Stomach (tissue), 9 donors: ENCODE results near the gene MCF2L2. TPM values are rescaled to one million over a fixed set of nuclear protein-coding genes. Genes with fewer than 3 reads are reported as not detected.
A peak's percentile ranks its signal among the peaks of the same experiment; 100 is the strongest.

Experiments
- DNase-seq, 2 donors: peaks; one replicate each; pipeline versions ENCODE4 v3.0.0 to v3.0.0-alpha.2; 2013 to 2019
- H3K27ac ChIP-seq, 5 donors: fragments of 200-600 bp in 4 of 5; sonication (generic) in 4 of 5; one replicate each; pipeline ENCODE4 v1.5.1; 2013 to 2019; ENCODE audit warnings: mild to moderate bottlenecking in 1 of 5, moderate library complexity in 1 of 5
- H3K27me3 ChIP-seq, 3 donors: fragments of 200-600 bp; sonication (generic); one replicate each; pipeline ENCODE4 v1.5.1; 2017 to 2019; ENCODE audit warnings: mixed run types in 1 of 3
- H3K36me3 ChIP-seq, 4 donors: fragments of 200-600 bp; sonication (generic); 1 replicate in 3 of 4; 2 replicates in 1 of 4; pipeline ENCODE4 v1.5.1; 2016 to 2019
- H3K4me1 ChIP-seq, 4 donors: fragments of 200-600 bp; sonication (generic); one replicate each; pipeline ENCODE4 v1.5.1; 2016 to 2019
- H3K4me3 ChIP-seq, 4 donors: fragments of 200-600 bp; sonication (generic) in 3 of 4; one replicate each; pipeline ENCODE4 v1.5.1; 2016 to 2019; ENCODE audit warnings: mild to moderate bottlenecking in 1 of 4
- H3K9me3 ChIP-seq, 4 donors: fragments of 200-600 bp; sonication (generic); one replicate each; pipeline ENCODE4 v1.5.1; 2016 to 2019
- CTCF ChIP-seq, 7 experiments: fragments of 450-650 bp in 4 of 7; fragments of 200-600 bp in 3 of 7; sonication (generic) in 3 of 7; IDR thresholded peaks; one replicate each; pipeline ENCODE4 v1.5.1; 2016 to 2019; ENCODE audit warnings: antibody characterized with exemption in 7 of 7, control low read depth in 2 of 7, mild to moderate bottlenecking in 1 of 7
- EP300 ChIP-seq: sonication (generic); formaldehyde crosslinking; IDR thresholded peaks from one replicate; pipeline ENCODE4 v1.6.1; 2017; ENCODE audit warnings: antibody characterized with exemption
- POLR2A ChIP-seq, 4 donors: fragments of 450-650 bp; IDR thresholded peaks; one replicate each; pipeline ENCODE4 v1.6.1; 2016; ENCODE audit warnings: antibody characterized with exemption in 4 of 4, control low read depth in 2 of 4, mild to moderate bottlenecking in 1 of 4, moderate library complexity in 1 of 4
- POLR2AphosphoS5 ChIP-seq, 3 donors: sonication (generic); formaldehyde crosslinking; IDR thresholded peaks; one replicate each; pipeline ENCODE4 v1.6.1; 2016; ENCODE audit warnings: antibody characterized with exemption in 3 of 3
- WGBS, 5 donors: extraction: QIAGEN DNeasy Blood & Tissue Kit in 3 of 5; methylation state at CpG; one replicate each; pipeline versions ENCODE4 v1.1.5 to v1.1.7; 2013 to 2018; 5-methylcytosine and 5-hydroxymethylcytosine counted together
- intact Hi-C: fragments of 100-400 bp; cut with DNase I; formaldehyde crosslinking; loops from one replicate; pipeline ENCODE4 v1.15.1; 2023; ENCODE audit warnings: low total_unique reads
- polyA plus RNA-seq, 3 donors: library from polyadenylated mRNA; stranded (reverse); fragments of 200-250 nt; gene quantifications; one replicate each; pipeline ENCODE4 v1.2.3, GENCODE V29; 2013
- total RNA-seq, 5 donors: library from RNA; depleted of rRNA; stranded (reverse); fragments of >200 nt; gene quantifications; one replicate each; pipeline versions ENCODE4 v1.1.0 to v1.2.3, GENCODE V29; 2014 to 2016
- donor health status: healthy with polysubstance abuse.
- donor health status: Bipolar disorder and iron deficiency.
- donor health status: healthy.

MCF2L2 gene
- total and polyA plus RNA-seq, 8 donors: 0.05 to 2.0 (median 0.22) TPM; not detected in 2

- no peaks in the 10 kb centered on the region for H3K9me3 ChIP-seq
- H3K4me1 ChIP-seq: peaks cover 8 to 24% (median 14%) of the 10 kb centered on the region in 4 donors
- DNase-seq: no peak
- no peaks in the 10 kb centered on the region for H3K36me3 ChIP-seq
- no peak overlapping the region for H3K4me3 ChIP-seq
- intact Hi-C loops: no loop called here
- TF ChIP-seq POLR2A (IDR thresholded peaks at IDR 0.05) (no peak), POLR2AphosphoS5 (IDR thresholded peaks at IDR 0.05) (no peak), CTCF (IDR thresholded peaks at IDR 0.05) (no peak), EP300 (no peak)
- H3K27me3 ChIP-seq: no peaks in the 10 kb centered on the region
- peak overlapping the region in 2 of 5 donors; percentile 78 to 81 for H3K27ac ChIP-seq
- WGBS, 5 donors: 73 to 88% (median 84%) methylated on average over 3 of the region's 3 CpGs
Measured at GRCh38 chr3:183284570-183284969, 143.8 kb downstream of the MCF2L2 start.

GRCh38 chr3:183283886-183284285 is 144.5 kb downstream of the MCF2L2 start:
- no peak for DNase-seq
- 64 to 81% (median 75%) methylated on average over 2 of the region's 2 CpGs for WGBS, 5 donors
- TF ChIP-seq CTCF (IDR thresholded peaks at IDR 0.05) (no peak), POLR2AphosphoS5 (IDR thresholded peaks at IDR 0.05) (no peak), POLR2A (IDR thresholded peaks at IDR 0.05) (no peak), EP300 (no peak)

GRCh38 chr3:183281126-183281797 is 147.2 kb downstream of the MCF2L2 start:
- no peak for TF ChIP-seq CTCF (IDR thresholded peaks at IDR 0.05)
- no peak for TF ChIP-seq POLR2AphosphoS5 (IDR thresholded peaks at IDR 0.05)
- TF ChIP-seq POLR2A (IDR thresholded peaks at IDR 0.05): no peak
- no peak for TF ChIP-seq EP300
- Histone ChIP-seq H3K4me3 (no peak overlapping the region), H3K9me3 (no peaks in the 10 kb centered on the region), H3K27ac (no peak overlapping the region), H3K36me3 (no peaks in the 10 kb centered on the region), H3K4me1 (peaks cover 8 to 19% (median 14%) of the 10 kb centered on the region in 4 donors), H3K27me3 (no peaks in the 10 kb centered on the region)
- WGBS, 5 donors: 84 to 88% (median 87%) methylated on average over 8 of the region's 8 CpGs
- intact Hi-C loops: no loop called here
- DNase-seq: no peak

More at GRCh38 chr3:183283886-183284285, 144.5 kb downstream of the MCF2L2 start:
- H3K27ac ChIP-seq: no peak overlapping the region
- H3K4me3 ChIP-seq: no peak overlapping the region
- H3K27me3 ChIP-seq: no peaks in the 10 kb centered on the region
- intact Hi-C loops: no loop called here
- H3K36me3 ChIP-seq: no peaks in the 10 kb centered on the region
- no peaks in the 10 kb centered on the region for H3K9me3 ChIP-seq
- peaks cover 8 to 24% (median 14%) of the 10 kb centered on the region in 4 donors for H3K4me1 ChIP-seq

GRCh38 chr3:183279371-183279770 is 149.0 kb downstream of the MCF2L2 start:
- no peaks in the 10 kb centered on the region for H3K27me3 ChIP-seq
- H3K4me1 ChIP-seq: peaks cover 5 to 20% (median 10%) of the 10 kb centered on the region in 4 donors
- intact Hi-C loops: no loop called here
- H3K27ac ChIP-seq: no peak overlapping the region
- no peaks in the 10 kb centered on the region for H3K9me3 ChIP-seq
- H3K4me3 ChIP-seq: no peak overlapping the region
- TF ChIP-seq EP300: no peak
- no peak for TF ChIP-seq POLR2A (IDR thresholded peaks at IDR 0.05)
- no peak for TF ChIP-seq CTCF (IDR thresholded peaks at IDR 0.05)
- no peak for TF ChIP-seq POLR2AphosphoS5 (IDR thresholded peaks at IDR 0.05)
- DNase-seq: no peak
- 89 to 97% (median 91%) methylated on average over 3 of the region's 3 CpGs for WGBS, 5 donors
- no peaks in the 10 kb centered on the region for H3K36me3 ChIP-seq
